ENCODE measurements around the gene RELN.

The RELN gene

DNA sequence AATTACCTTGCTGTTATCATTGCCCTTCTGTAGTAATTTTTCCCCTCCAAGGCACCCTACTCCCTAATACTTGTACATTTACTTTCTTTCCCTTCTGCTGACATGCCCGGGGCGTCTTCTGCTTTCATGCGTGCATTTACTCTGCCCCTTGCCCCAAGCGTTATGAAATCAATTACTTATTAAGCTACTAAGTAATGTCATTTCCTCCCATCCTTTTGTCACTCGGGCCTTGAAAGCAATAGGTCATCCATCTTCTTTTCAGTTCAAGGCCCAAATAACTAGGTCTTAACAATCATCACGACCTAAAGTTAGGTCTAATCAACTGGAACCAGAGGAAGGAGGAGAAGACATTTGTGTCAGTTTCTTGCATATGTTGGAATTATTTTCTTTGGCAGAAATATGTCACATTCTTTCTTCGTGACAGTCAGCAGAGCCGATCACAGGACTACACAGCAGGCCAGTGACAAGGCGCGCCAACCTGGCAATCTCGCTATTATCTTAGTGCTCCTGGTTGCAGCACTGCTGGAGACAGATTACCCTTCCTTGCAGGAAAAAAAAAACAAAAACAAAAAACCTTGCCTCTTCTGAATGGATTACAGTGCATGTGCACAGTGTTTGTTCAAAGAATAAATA, 179.2 kb downstream of the RELN start:
- Histone ChIP-seq H3K27me3 (replicated peaks in 2 of 5; ENCODE audit: control insufficient read depth in 4 of 5, insufficient read depth in 5 of 5, low read length in 4 of 5) (no peaks in the 10 kb centered on the region), H3K9me3 (ENCODE audit: control extremely low read depth in 1 of 5, control insufficient read depth in 4 of 5, insufficient read depth in 2 of 5, low read depth in 1 of 5, low read length in 4 of 5) (no peaks in the 10 kb centered on the region), H3K27ac (ENCODE audit: insufficient read depth in 1 of 2, low read depth in 1 of 2, low read length in 2 of 2, poor library complexity in 1 of 2, severe bottlenecking in 2 of 2) (no peak overlapping the region), H3K36me3 (ENCODE audit: control insufficient read depth in 4 of 4, insufficient read depth in 4 of 4, low read length in 3 of 4) (no peaks in the 10 kb centered on the region), H3K4me3 (ENCODE audit: control insufficient read depth in 1 of 7, extremely low read depth in 1 of 7, insufficient read depth in 4 of 7, low read depth in 2 of 7, low read length in 6 of 7) (no peak overlapping the region), H3K4me1 (ENCODE audit: control extremely low read depth in 1 of 4, control insufficient read depth in 4 of 4, insufficient read depth in 4 of 4, low read length in 3 of 4) (no peaks in the 10 kb centered on the region)
- CTCF ChIA-PET = no interaction called here
- POLR2A ChIA-PET = no interaction called here
- 92% methylated on average over 8 of the region's 11 CpGs for WGBS (ENCODE audit: insufficient coverage)
- no peak for DNase-seq

GRCh38 chr7:103809229-103809994, 180.0 kb downstream of the RELN start:
- Histone ChIP-seq H3K4me3 (ENCODE audit: control insufficient read depth in 1 of 7, extremely low read depth in 1 of 7, insufficient read depth in 4 of 7, low read depth in 2 of 7, low read length in 6 of 7) (no peak overlapping the region), H3K4me1 (ENCODE audit: control extremely low read depth in 1 of 4, control insufficient read depth in 4 of 4, insufficient read depth in 4 of 4, low read length in 3 of 4) (no peaks in the 10 kb centered on the region), H3K27ac (ENCODE audit: insufficient read depth in 1 of 2, low read depth in 1 of 2, low read length in 2 of 2, poor library complexity in 1 of 2, severe bottlenecking in 2 of 2) (no peak overlapping the region), H3K36me3 (ENCODE audit: control insufficient read depth in 4 of 4, insufficient read depth in 4 of 4, low read length in 3 of 4) (no peaks in the 10 kb centered on the region), H3K9me3 (ENCODE audit: control extremely low read depth in 1 of 5, control insufficient read depth in 4 of 5, insufficient read depth in 2 of 5, low read depth in 1 of 5, low read length in 4 of 5) (no peaks in the 10 kb centered on the region), H3K27me3 (replicated peaks in 2 of 5; ENCODE audit: control insufficient read depth in 4 of 5, insufficient read depth in 5 of 5, low read length in 4 of 5) (no peaks in the 10 kb centered on the region)
- ChIA-PET CTCF (no interaction called here), POLR2A (no interaction called here)
- DNase-seq = no peak
- 60% methylated on average over 4 of the region's 6 CpGs for WGBS (ENCODE audit: insufficient coverage)

- Histone ChIP-seq H3K4me3 (ENCODE audit: control insufficient read depth in 1 of 7, extremely low read depth in 1 of 7, insufficient read depth in 4 of 7, low read depth in 2 of 7, low read length in 6 of 7) (no peak overlapping the region), H3K9me3 (ENCODE audit: control extremely low read depth in 1 of 5, control insufficient read depth in 4 of 5, insufficient read depth in 2 of 5, low read depth in 1 of 5, low read length in 4 of 5) (no peaks in the 10 kb centered on the region), H3K4me1 (ENCODE audit: control extremely low read depth in 1 of 4, control insufficient read depth in 4 of 4, insufficient read depth in 4 of 4, low read length in 3 of 4) (no peaks in the 10 kb centered on the region), H3K36me3 (ENCODE audit: control insufficient read depth in 4 of 4, insufficient read depth in 4 of 4, low read length in 3 of 4) (no peaks in the 10 kb centered on the region), H3K27me3 (replicated peaks in 2 of 5; ENCODE audit: control insufficient read depth in 4 of 5, insufficient read depth in 5 of 5, low read length in 4 of 5) (no peaks in the 10 kb centered on the region), H3K27ac (ENCODE audit: insufficient read depth in 1 of 2, low read depth in 1 of 2, low read length in 2 of 2, poor library complexity in 1 of 2, severe bottlenecking in 2 of 2) (no peak overlapping the region)
- CTCF ChIA-PET = no interaction called here
- POLR2A ChIA-PET = no interaction called here
- no peak for DNase-seq
- WGBS (ENCODE audit: insufficient coverage) = no CpG with 5 or more reads among the region's 2 CpGs
Observed at GRCh38 chr7:103805346-103805745, 184.1 kb downstream of the RELN start.

GRCh38 chr7:103803631-103804030, 185.8 kb downstream of the RELN start:
- H3K36me3 ChIP-seq (ENCODE audit: control insufficient read depth in 4 of 4, insufficient read depth in 4 of 4, low read length in 3 of 4) = no peaks in the 10 kb centered on the region
- H3K27ac ChIP-seq (ENCODE audit: insufficient read depth in 1 of 2, low read depth in 1 of 2, low read length in 2 of 2, poor library complexity in 1 of 2, severe bottlenecking in 2 of 2) = no peak overlapping the region
- H3K9me3 ChIP-seq (ENCODE audit: control extremely low read depth in 1 of 5, control insufficient read depth in 4 of 5, insufficient read depth in 2 of 5, low read depth in 1 of 5, low read length in 4 of 5) = no peaks in the 10 kb centered on the region
- no peak overlapping the region for H3K4me3 ChIP-seq (ENCODE audit: control insufficient read depth in 1 of 7, extremely low read depth in 1 of 7, insufficient read depth in 4 of 7, low read depth in 2 of 7, low read length in 6 of 7)
- POLR2A ChIA-PET = no interaction called here
- WGBS (ENCODE audit: insufficient coverage) = 80% methylated on average over 1 of the region's 1 CpG
- no peaks in the 10 kb centered on the region for H3K4me1 ChIP-seq (ENCODE audit: control extremely low read depth in 1 of 4, control insufficient read depth in 4 of 4, insufficient read depth in 4 of 4, low read length in 3 of 4)
- CTCF ChIA-PET = no interaction called here
- no peak for DNase-seq
- no peaks in the 10 kb centered on the region for H3K27me3 ChIP-seq (replicated peaks in 2 of 5; ENCODE audit: control insufficient read depth in 4 of 5, insufficient read depth in 5 of 5, low read length in 4 of 5)

DNA sequence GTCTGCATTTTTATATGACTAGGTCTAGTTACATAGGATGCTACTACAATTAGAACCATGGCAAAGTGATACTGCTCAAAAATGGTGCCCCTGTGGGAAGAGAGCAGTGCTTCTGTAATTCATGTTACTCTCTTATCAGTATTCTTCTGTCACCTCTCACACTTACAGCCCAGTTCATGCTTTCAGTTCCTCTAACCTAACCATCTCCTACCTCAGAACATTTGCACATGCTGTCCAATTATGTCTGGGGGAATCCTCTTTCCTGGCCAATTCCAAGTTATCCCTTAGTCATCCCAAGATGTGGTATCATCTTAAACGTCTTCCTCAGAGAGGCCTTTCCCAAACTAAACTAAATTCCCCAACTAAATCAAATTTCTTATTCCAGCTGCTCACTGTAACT, 190.2 kb downstream of the RELN start:
- ChIA-PET CTCF (no interaction called here), POLR2A (no interaction called here)
- H3K36me3 ChIP-seq (ENCODE audit: control insufficient read depth in 4 of 4, insufficient read depth in 4 of 4, low read length in 3 of 4) = no peaks in the 10 kb centered on the region
- H3K27ac ChIP-seq (ENCODE audit: insufficient read depth in 1 of 2, low read depth in 1 of 2, low read length in 2 of 2, poor library complexity in 1 of 2, severe bottlenecking in 2 of 2) = no peak overlapping the region
- H3K27me3 ChIP-seq (replicated peaks in 2 of 5; ENCODE audit: control insufficient read depth in 4 of 5, insufficient read depth in 5 of 5, low read length in 4 of 5) = no peaks in the 10 kb centered on the region
- no peaks in the 10 kb centered on the region for H3K4me1 ChIP-seq (ENCODE audit: control extremely low read depth in 1 of 4, control insufficient read depth in 4 of 4, insufficient read depth in 4 of 4, low read length in 3 of 4)
- H3K4me3 ChIP-seq (ENCODE audit: control insufficient read depth in 1 of 7, extremely low read depth in 1 of 7, insufficient read depth in 4 of 7, low read depth in 2 of 7, low read length in 6 of 7) = no peak overlapping the region
- no peaks in the 10 kb centered on the region for H3K9me3 ChIP-seq (ENCODE audit: control extremely low read depth in 1 of 5, control insufficient read depth in 4 of 5, insufficient read depth in 2 of 5, low read depth in 1 of 5, low read length in 4 of 5)
- 75% methylated on average over 1 of the region's 1 CpG for WGBS (ENCODE audit: insufficient coverage)
- DNase-seq = no peak

GRCh38 chr7:103797647-103798307, 191.7 kb downstream of the RELN start:
- H3K27me3 ChIP-seq (replicated peaks in 2 of 5; ENCODE audit: control insufficient read depth in 4 of 5, insufficient read depth in 5 of 5, low read length in 4 of 5) = no peaks in the 10 kb centered on the region
- DNase-seq = no peak
- no peak overlapping the region for H3K4me3 ChIP-seq (ENCODE audit: control insufficient read depth in 1 of 7, extremely low read depth in 1 of 7, insufficient read depth in 4 of 7, low read depth in 2 of 7, low read length in 6 of 7)
- POLR2A ChIA-PET = no interaction called here
- no peak overlapping the region for H3K27ac ChIP-seq (ENCODE audit: insufficient read depth in 1 of 2, low read depth in 1 of 2, low read length in 2 of 2, poor library complexity in 1 of 2, severe bottlenecking in 2 of 2)
- H3K36me3 ChIP-seq (ENCODE audit: control insufficient read depth in 4 of 4, insufficient read depth in 4 of 4, low read length in 3 of 4) = no peaks in the 10 kb centered on the region
- CTCF ChIA-PET = no interaction called here
- no peaks in the 10 kb centered on the region for H3K4me1 ChIP-seq (ENCODE audit: control extremely low read depth in 1 of 4, control insufficient read depth in 4 of 4, insufficient read depth in 4 of 4, low read length in 3 of 4)
- no peaks in the 10 kb centered on the region for H3K9me3 ChIP-seq (ENCODE audit: control extremely low read depth in 1 of 5, control insufficient read depth in 4 of 5, insufficient read depth in 2 of 5, low read depth in 1 of 5, low read length in 4 of 5)
- 90% methylated on average over 2 of the region's 3 CpGs for WGBS (ENCODE audit: insufficient coverage)

DNA sequence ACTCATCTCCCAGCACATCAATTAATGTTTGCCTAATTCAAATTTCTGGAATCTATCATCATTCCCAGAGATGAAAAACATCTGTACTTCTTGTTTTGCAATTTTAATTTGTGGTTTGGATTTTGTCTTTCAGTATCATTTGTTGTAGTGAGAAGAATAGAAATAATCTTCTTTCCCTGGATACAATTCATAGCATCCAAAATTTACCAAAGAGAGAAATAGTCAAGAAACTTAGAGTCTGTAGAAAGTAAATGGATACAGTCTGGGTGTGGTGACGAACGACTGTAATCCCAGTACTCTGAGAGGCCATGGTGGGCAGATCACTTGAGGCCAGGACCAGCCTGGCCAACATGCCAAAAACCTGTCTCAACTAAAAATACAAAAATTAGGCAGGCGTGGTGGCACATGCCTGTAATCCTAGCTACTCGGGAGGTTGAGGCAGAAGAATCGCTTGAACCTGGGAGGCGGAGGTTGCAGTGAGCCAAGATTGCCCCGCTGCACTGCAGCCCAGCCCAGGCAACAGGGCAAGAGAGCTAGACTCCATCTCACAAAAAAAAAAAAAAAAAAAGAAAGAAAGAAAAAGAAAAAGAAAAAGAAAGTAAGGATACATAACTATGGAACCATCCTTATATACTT, 193.0 kb downstream of the RELN start:
- Histone ChIP-seq H3K4me3 (ENCODE audit: control insufficient read depth in 1 of 7, extremely low read depth in 1 of 7, insufficient read depth in 4 of 7, low read depth in 2 of 7, low read length in 6 of 7) (no peak overlapping the region), H3K27ac (ENCODE audit: insufficient read depth in 1 of 2, low read depth in 1 of 2, low read length in 2 of 2, poor library complexity in 1 of 2, severe bottlenecking in 2 of 2) (no peak overlapping the region), H3K9me3 (ENCODE audit: control extremely low read depth in 1 of 5, control insufficient read depth in 4 of 5, insufficient read depth in 2 of 5, low read depth in 1 of 5, low read length in 4 of 5) (no peaks in the 10 kb centered on the region), H3K27me3 (replicated peaks in 2 of 5; ENCODE audit: control insufficient read depth in 4 of 5, insufficient read depth in 5 of 5, low read length in 4 of 5) (no peaks in the 10 kb centered on the region), H3K36me3 (ENCODE audit: control insufficient read depth in 4 of 4, insufficient read depth in 4 of 4, low read length in 3 of 4) (no peaks in the 10 kb centered on the region), H3K4me1 (ENCODE audit: control extremely low read depth in 1 of 4, control insufficient read depth in 4 of 4, insufficient read depth in 4 of 4, low read length in 3 of 4) (no peaks in the 10 kb centered on the region)
- no peak for DNase-seq
- ChIA-PET POLR2A (no interaction called here), CTCF (no interaction called here)
- 85% methylated on average over 3 of the region's 7 CpGs for WGBS (ENCODE audit: insufficient coverage)
